K562 (cell line): Measurements from ENCODE around the gene SGPP1. TPM values are rescaled to one million over a fixed set of nuclear protein-coding genes. Genes with fewer than 3 reads are reported as not detected.

ENCODE experiments used
- CBX3 ChIP-seq, 2 experiments: IDR thresholded peaks; 1 replicate in 1 of 2; 2 replicates in 1 of 2; pipeline ENCODE4 v1.6.1; 2012; ENCODE audit warnings: inconsistent platforms in 2 of 2, low read length in 2 of 2, borderline replicate concordance in 1 of 2, control low read depth in 1 of 2
- CHD4 ChIP-seq: fragments of 200-600 bp; sonication (generic); IDR thresholded peaks from 3 replicates; pipeline ENCODE4 v1.6.1; 2012; ENCODE audit warnings: low read depth, mild to moderate bottlenecking, mixed read lengths, low read length, inconsistent platforms; ENCODE audit not compliant: insufficient read depth, insufficient replicate concordance, poor library complexity, severe bottlenecking
- CSDE1 ChIP-seq, 2 experiments: fragments of 450-650 bp; IDR thresholded peaks; 2 replicates each; pipeline ENCODE4 v1.6.1; 2016; ENCODE audit warnings: mild to moderate bottlenecking in 1 of 2
- CTBP1 ChIP-seq: fragments of 450-650 bp; IDR thresholded peaks from 2 replicates; pipeline ENCODE4 v1.6.1; 2016; ENCODE audit warnings: borderline replicate concordance
- CXXC5 ChIP-seq: fragments of 250-450 bp; sonication (Bioruptor Pico); IDR thresholded peaks from 2 replicates; pipeline ENCODE4 v1.8.0; 2022; ENCODE audit warnings: inconsistent platforms, mild to moderate bottlenecking, moderate library complexity
- DMBX1 ChIP-seq: fragments of 250-450 bp; sonication (Bioruptor Pico); IDR thresholded peaks from 2 replicates; pipeline ENCODE4 v1.8.0; 2022; ENCODE audit warnings: inconsistent platforms, mild to moderate bottlenecking, moderate library complexity, borderline replicate concordance
- FUS ChIP-seq: fragments of 200-400 bp; formaldehyde crosslinking; optimal IDR thresholded peaks from 2 replicates; pipeline ENCODE3; 2017; ENCODE audit warnings: low read depth, low read length
- HDAC6 ChIP-seq: IDR thresholded peaks from 2 replicates; pipeline ENCODE4 v1.6.1; 2012; ENCODE audit warnings: low read depth, mild to moderate bottlenecking, control low read depth, inconsistent platforms, low read length, moderate library complexity
- KDM5B ChIP-seq: fragments of 200-600 bp; sonication (generic); IDR thresholded peaks from 2 replicates; pipeline ENCODE4 v1.6.1; 2012; ENCODE audit warnings: low read depth, mild to moderate bottlenecking, moderate library complexity, low read length, control low read depth, inconsistent platforms; ENCODE audit not compliant: insufficient replicate concordance
- MBD1 ChIP-seq: fragments of 250-450 bp; sonication (Bioruptor Pico); IDR thresholded peaks from 2 replicates; pipeline ENCODE4 v1.8.0; 2022; ENCODE audit warnings: inconsistent platforms
- RBM15 ChIP-seq: fragments of 200-400 bp; formaldehyde crosslinking; IDR thresholded peaks from 2 replicates; pipeline ENCODE4 v1.6.1; 2018; ENCODE audit warnings: mild to moderate bottlenecking, low read length, moderate library complexity; ENCODE audit not compliant: insufficient read depth
- STAT5A ChIP-seq: IDR thresholded peaks from 2 replicates; pipeline ENCODE4 v1.6.1; 2012; ENCODE audit warnings: low read length, inconsistent platforms, borderline replicate concordance
- ZBTB40 ChIP-seq, 2 experiments: fragments of 450-650 bp in 1 of 2; sonication (generic) in 1 of 2; formaldehyde crosslinking in 1 of 2; IDR thresholded peaks; 2 replicates each; pipeline versions ENCODE4 v1.7.1 to v1.9.0; 2016 to 2022; ENCODE audit warnings: inconsistent platforms in 1 of 2, mild to moderate bottlenecking in 1 of 2, missing genetic modification reagents in 1 of 2
- ZBTB7A ChIP-seq: IDR thresholded peaks from 2 replicates; pipeline ENCODE4 v1.6.1; 2011; ENCODE audit warnings: low read depth, mild to moderate bottlenecking, low read length, moderate library complexity, borderline replicate concordance; ENCODE audit not compliant: control insufficient read depth
- ZNF146 ChIP-seq: IDR thresholded peaks from one replicate; pipeline ENCODE4 v1.6.1; 2018; ENCODE audit warnings: missing compliant biosample characterization; ENCODE audit not compliant: unreplicated experiment
- ZNF232 ChIP-seq: sonication (generic); formaldehyde crosslinking; IDR thresholded peaks from 2 replicates; pipeline ENCODE4 v1.8.0; 2022; ENCODE audit warnings: mild to moderate bottlenecking, missing genetic modification reagents
- ZNF311 ChIP-seq: fragments of 250-450 bp; sonication (Bioruptor Pico); IDR thresholded peaks from 2 replicates; pipeline ENCODE4 v1.4.0; 2020; ENCODE audit warnings: mild to moderate bottlenecking, moderate library complexity
- polyA plus RNA-seq, 8 experiments: library from polyadenylated mRNA; depleted of rRNA in 4 of 8; stranded (reverse) in 5 of 8; unstranded in 3 of 8; fragments of >200 nt; fragmentation: Nextera tagmentation in 2 of 8; fragmentation: Illumina TruSeq in 1 of 8; extraction: Ambion mirVana in 2 of 8; extraction: Trizol in 1 of 8; gene quantifications; 2 replicates each; pipeline versions ENCODE4 v1.2.1 to v1.2.3, GENCODE V29; 2011 to 2014; ENCODE audit warnings: inconsistent platforms in 1 of 8, missing spikeins in 1 of 8
- total RNA-seq, 7 experiments: library from RNA; depleted of rRNA in 6 of 7; stranded (reverse); fragments of >200 nt in 6 of 7; fragmentation: Illumina TruSeq in 2 of 7; extraction: Trizol in 2 of 7; gene quantifications; 2 replicates each; pipeline versions ENCODE4 v1.2.1 to v1.2.3, GENCODE V29; 2011 to 2021; ENCODE audit warnings: low replicate concordance in 1 of 7

The SGPP1 gene
- total and polyA plus RNA-seq, 9 of the 15 experiments (the other 6 are each of a cell fraction or from before 2014, with no cell fraction given): 2.2 to 7.3 (median 5.6) TPM

GRCh38 chr14:63727231-63727735, 582 bp downstream of the SGPP1 start (continued):
- TF ChIP-seq ZBTB40 (IDR thresholded peaks at IDR 0.05) (no peak), ZBTB40 (CRISPR knock-in tag; IDR thresholded peaks at IDR 0.05) (no peak), RBM15 (no peak), CSDE1 (IDR thresholded peaks at IDR 0.05) (no peak), CHD4 (no peak), ZNF146 (no peak), ZBTB7A (peak; percentile 23; the same call in 1 of the 2 replicates), DMBX1 (no peak), MBD1 (no peak), STAT5A (no peak), KDM5B (peak; percentile 4), FUS (no peak), CBX3 (IDR thresholded peaks at IDR 0.05; ENCODE audit: borderline replicate concordance in 1 of 2, low read length in 2 of 2) (no peak), CTBP1 (peak; percentile 36; the same call in 1 of the 2 replicates), ZNF311 (CRISPR knock-in tag) (no peak), ZNF232 (CRISPR knock-in tag) (no peak), CXXC5 (CRISPR knock-in tag) (peak; percentile 61), HDAC6 (no peak)
